OCI-M1 (cell line): ENCODE measurements around the gene CUX1.
A peak's percentile ranks its signal among the peaks of the same experiment; 100 is the strongest.
"Not testable (repeated sequence)": the region's sequence is repeated elsewhere in the genome, so short reads cannot be mapped to it uniquely, and the experiment has no call there.

Experiments
- DNase-seq: peaks from one replicate; lab custom pipeline; 2025; lab: John Stamatoyannopoulos, UW

The CUX1 gene

GRCh38 chr7:102288285-102288930, 471.0 kb downstream of the CUX1 start:
- DNase-seq = peak; percentile 6

DNA sequence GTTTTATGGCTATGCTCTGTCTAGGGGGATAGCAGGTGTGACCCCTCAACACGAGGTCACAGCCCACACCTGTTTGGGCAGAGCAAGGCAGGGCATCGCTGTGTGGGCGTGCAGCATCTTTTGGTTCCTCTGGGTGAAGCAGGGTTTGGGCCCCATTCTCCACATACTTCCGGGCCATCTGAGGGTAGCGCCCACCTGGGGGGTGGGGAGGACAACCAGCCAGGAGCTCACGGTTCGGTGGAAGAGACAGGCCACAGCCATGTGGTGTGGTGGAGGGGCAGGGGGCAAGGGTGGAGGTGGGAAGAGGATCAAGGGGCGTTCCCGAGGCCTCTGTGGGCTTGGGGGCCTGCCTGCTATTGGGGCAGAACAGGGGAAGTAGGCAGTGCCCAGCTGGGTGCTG, 471.6 kb downstream of the CUX1 start:
- DNase-seq = no peak

DNA sequence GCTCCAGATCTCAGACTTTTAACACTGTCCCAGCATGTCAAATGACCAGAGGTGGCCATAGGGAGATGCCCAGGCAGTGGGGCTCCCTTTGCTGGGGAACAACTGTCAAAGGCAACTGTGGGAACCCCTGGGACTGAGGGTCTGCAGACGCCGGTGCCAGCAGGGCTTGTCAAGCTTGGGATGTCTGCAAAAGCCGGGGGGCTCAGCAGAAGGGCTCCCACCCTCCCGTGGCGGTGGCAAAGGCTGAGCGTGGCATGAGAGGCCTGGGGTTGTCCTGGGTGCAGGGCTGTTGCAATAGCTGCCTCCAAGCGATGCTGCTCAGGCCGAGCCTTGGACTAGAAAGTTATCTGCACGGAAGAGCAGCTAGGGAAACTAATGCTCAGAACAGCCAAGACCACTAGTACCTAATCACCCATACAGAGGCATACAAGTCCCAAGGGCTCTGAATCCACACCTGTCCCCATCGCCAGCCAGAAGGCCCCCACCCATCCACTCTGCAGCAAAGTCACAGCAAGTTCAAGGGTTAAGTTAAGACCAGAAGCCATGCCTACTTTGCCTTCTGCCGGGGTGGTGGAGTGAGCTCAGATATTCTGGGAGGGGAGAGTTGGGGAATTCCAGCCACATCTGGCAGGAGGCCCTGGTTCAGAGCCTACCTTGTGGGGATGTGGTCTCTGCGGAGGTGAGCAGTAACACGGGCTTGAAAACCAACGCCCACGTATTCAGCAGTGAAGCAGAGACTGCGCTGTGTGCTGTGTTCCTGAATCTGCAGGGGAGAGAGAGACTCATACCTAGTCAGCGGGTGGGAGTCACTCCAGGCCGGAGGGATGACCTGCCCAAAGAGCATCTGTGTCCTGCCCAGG, 473.9 kb downstream of the CUX1 start:
- DNase-seq = no peak

DNA sequence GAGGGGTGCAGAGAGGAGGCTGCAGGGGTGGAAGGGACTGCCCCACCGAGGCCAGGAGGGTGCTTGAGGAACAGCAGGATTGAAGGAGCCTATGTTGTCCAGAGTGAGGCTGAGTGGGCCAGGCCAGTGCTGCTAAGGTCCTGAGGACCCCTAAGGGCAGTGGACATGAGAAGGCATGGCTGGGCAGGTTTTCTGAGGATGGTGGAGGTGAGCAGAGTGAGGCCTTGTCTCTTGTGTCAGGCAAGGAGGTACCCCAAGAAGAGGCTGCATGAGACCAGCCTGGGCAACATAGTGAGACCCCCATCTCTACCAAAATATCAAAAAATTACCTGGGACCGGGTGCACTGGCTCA, 474.5 kb downstream of the CUX1 start:
- no peak for DNase-seq

DNA sequence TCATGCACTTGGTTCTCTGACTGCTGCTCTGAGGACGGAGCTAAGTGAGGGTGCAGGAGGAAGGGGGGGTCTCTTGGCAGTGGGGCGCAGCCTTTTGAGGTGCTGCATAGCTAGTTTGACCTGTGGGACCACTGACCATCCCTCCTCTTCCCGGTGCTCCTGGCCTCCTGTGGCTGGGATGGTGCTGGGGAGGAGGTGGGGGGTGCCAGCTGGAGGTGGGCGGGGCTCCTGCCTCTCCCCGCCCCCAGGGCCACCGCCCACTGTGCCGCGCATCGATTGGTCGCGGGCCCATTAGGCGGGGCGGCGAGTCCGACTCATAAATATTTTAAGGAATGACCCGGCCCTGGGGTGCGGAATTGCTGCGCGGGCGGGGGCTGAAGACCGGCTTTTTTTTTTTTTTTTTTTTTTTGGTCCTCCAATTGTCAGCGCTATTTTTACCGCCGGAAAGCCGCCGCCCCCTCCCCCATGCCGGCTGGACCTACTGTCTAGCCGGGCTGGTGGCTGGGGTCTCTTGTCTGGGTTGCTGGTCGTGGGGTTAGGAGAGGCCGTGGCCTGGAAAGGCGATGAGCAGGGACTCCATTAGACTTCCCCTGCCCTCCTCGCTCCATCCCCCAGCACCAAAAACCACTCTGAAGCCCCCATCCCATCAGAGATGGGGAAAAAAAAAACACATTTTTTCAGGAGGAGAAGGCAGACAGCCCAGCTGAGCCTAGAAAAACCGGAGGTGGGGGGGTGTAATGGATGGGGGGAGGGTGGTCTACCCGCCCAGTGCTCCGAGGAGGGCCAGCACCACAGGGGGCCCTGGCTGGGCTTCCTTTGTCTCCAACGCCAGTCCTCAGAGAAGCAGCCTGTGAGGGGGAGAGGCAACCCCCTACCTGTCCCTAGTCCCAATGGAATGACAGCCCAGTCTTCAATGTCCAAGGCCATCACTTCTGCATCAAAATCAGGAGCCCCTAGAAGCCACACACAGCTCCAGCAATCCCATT, 475.7 kb downstream of the CUX1 start:
- no peak for DNase-seq

DNA sequence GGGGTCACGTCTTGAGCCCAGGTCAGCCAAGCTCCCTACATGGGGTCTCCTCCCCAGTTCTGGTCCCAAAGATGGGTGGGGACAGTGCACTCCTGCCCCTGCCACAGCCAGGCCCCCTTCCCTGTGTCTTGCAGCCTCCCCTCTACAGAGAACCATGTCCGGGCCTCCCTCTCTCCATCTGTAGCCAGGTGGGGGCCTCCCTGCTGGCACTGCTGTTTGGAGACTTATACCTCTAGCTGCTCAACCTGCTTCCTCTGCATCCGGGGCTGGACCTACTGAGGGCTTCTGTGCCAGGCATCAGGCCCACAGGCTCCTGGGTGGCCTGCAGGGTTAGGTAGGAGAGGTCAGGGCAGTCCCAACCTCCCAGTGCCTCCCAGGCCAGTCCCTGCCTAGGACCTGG, 477.2 kb downstream of the CUX1 start:
- no peak for DNase-seq

GRCh38 chr7:102295346-102296178, 478.1 kb downstream of the CUX1 start:
- DNase-seq = no peak

GRCh38 chr7:102296179-102296438, 478.7 kb downstream of the CUX1 start:
- no peak for DNase-seq

DNA sequence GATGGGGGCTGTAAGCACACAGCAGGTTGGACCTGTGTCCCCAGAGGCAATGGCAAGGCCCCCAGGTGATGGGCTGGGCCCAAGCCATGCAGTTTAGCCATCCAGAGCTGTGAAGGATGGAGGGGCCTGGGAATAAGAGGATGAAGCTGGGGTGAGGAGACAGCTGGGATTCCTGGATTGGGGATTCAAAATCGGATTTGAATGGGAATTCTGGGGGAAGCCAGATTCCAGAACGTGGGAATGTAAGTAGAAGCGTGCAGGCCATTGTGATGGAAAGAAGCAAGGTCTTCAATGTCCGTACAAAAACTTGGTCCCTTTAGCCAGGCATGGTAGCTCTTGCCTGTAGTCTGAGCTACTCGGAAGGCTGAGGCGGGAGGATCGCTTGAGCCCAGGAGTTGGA, 479.1 kb downstream of the CUX1 start:
- DNase-seq = no peak

- no peak for DNase-seq
Observed at GRCh38 chr7:102297487-102298218, 480.2 kb downstream of the CUX1 start.

- no peak for DNase-seq
Observed at GRCh38 chr7:102300643-102301221, 483.3 kb downstream of the CUX1 start.

GRCh38 chr7:102301367-102301766, 483.9 kb downstream of the CUX1 start:
- not testable (repeated sequence) for DNase-seq

GRCh38 chr7:102302025-102302424, 484.6 kb downstream of the CUX1 start:
- no peak for DNase-seq

DNA sequence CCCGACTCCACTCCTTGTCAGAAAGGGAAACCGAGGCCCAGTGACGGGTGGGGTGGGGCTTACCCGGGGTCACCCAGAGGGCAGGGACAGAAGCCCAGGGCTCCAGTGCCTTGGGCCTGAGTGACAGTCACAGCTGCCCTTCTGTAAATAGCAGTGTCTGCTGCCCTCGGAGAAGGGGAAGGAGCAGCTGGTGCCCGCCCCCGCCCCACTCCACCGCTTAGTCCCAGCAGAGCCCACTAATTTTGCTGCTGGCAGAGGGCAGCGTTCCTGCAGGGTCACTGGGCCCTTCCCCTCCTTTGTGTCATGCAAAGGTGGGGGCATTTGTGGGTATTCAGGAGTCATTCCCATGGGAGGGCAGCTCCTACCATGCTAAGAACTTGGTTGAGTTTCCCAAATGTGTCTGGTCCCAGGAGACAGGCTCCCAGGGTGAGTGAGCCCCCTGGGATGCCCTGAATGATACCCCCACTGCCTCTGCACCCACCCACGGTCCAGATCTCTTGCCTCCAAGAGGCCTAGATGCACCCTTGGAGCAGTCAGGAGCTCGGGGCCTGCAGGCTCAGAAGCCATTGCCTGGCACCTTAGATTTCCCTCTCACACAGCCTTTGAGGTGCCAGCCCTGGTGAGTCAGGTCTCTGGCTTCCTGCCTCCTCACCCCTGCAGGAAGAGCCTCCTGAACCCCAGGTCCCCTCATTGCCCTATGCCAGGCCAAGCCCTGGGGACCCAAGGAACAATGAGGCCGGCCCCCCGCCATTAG, 486.4 kb downstream of the CUX1 start:
- no peak for DNase-seq

GRCh38 chr7:102304668-102305067, 487.2 kb downstream of the CUX1 start:
- DNase-seq = no peak

- no peak for DNase-seq
Observed at GRCh38 chr7:102305414-102306268, 488.2 kb downstream of the CUX1 start.

DNA sequence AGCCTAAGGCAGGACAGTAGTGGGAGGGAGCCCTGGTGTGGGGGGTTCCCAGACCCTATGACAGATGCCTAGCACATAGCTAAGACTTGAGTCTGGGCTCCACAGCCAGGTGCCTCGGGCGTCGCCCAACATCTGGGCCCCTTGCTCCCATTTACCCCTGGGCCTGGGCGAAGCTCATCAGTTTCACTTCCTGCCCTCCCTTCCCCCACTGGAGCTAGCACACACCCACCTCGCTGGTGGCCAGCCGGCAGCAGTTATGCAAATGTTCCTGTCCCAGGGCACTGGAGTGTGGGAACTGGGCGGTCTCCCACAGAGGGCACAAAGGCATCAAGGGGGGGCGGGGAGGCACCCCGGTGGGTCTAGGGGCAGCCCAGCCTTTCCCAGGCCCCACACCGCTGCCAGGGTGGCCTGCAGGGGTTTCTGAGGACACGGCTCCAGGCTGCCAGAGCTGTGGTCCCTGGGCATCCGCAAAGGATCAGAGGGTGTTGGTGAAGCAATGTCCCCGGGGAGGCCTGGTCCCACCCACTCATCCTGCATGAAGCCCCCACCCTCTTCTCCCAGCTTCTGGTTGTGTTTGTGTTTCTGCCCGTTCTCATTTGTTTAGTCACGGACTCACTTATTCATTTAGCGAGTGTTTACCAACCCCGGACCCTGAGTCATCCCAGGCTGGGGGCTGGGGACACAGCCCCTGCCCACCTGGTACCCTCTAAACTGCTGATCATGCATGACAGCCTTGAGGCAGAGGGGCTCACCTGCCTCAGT, 489.7 kb downstream of the CUX1 start:
- DNase-seq = peak; percentile 57

- DNase-seq = no peak
Observed at GRCh38 chr7:102310414-102310815, 493.0 kb downstream of the CUX1 start.
